ENCODE results near the gene PCGF2.
"Not testable (repeated sequence)": the region's sequence is repeated elsewhere in the genome, so short reads cannot be mapped to it uniquely, and the experiment has no call there.

Gene PCGF2

DNA sequence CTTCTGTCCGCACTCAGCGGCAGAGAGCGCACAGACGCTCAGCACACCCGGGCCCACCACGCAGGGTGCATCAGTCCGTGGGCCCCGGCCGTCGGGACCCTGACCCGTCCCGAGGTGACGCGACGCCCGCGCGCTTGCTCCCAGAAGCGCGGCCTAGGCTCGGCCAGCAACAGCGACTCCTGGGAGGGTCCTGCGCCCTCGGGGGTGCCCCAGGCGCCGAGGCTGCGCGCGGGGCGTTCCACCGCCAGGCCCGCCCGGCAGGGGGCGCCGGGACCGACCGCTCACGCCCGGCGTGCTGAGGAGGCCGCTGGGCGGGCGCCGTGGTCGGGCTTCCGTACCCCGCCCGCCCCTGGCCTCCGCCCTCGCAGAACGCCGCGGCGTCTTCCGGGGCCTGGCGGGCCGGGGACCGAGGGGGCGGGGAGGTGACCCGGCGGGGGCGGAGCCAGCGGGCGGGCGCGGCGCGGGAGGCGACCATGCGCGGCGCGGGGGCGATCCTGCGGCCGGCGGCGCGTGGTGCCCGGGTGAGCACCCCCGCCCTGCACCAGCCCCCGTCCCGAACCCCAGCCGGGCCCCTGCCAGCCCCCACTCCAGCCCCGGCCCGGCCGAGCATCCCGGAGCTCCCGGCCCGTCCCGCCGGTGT lies 18.1 kb downstream of the PCGF2 start, which contains the start of gene CISD3:
CISD3 (plus strand) TSS at position 456 of the 640 bp plus-strand sequence; CDS start at position 474, 18 bp downstream.
- Histone ChIP-seq H3K4me3 (ENCODE audit: low read depth in 1 of 2, low read length in 2 of 2) (peak within 1 kb of the TSS; percentile 97 to 98), H3K36me3 (ENCODE audit: control insufficient read depth in 1 of 2, insufficient read depth in 2 of 2, low read length in 2 of 2) (peaks cover 3 to 17% of the 10 kb centered on the region in 2 donors), H3K9me3 (ENCODE audit: control insufficient read depth in 1 of 2, low read length in 2 of 2) (no peaks in the 10 kb centered on the region), H3K9ac (ENCODE audit: low read depth in 1 of 2, low read length in 2 of 2) (peak within 1 kb of the TSS; percentile 99), H3K27me3 (ENCODE audit: control insufficient read depth in 1 of 2, insufficient read depth in 2 of 2, low read length in 2 of 2) (no peaks in the 10 kb centered on the region), H3K27ac (ENCODE audit: low read depth, low read length) (peak within 1 kb of the TSS; percentile 92), H3K4me1 (ENCODE audit: control insufficient read depth in 1 of 2, insufficient read depth in 2 of 2, low read length in 2 of 2) (peaks cover 67 to 77% of the 10 kb centered on the region in 2 donors)

DNA sequence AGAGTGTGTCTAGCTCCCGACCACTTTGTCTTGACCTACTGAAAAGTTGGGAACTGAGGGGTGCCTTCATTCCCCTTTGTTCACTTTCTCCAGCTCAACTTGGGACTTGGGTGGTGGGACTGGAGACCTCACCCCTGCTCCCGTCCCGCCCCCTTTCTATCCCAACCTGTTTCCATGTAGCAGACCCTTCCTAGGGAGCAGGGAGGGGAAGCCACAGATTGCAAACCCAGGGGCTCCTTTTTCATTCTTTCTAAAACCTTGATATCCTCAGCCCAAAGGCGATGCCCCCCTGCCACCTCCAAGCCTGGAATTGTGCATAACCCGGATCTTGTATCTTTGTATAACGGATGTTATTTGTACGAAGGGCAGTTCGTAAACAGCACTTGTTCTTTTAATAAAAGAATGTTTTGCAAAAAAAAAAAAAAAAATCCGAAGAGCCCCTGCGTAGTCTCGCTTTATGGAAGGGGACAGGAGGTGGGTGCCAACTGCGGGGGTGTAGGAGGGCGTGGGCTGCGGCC lies 18.7 kb downstream of the PCGF2 start:
- H3K27me3 ChIP-seq (ENCODE audit: control insufficient read depth in 1 of 2, insufficient read depth in 2 of 2, low read length in 2 of 2) = no peaks in the 10 kb centered on the region
- H3K9me3 ChIP-seq (ENCODE audit: control insufficient read depth in 1 of 2, low read length in 2 of 2) = no peaks in the 10 kb centered on the region
- H3K36me3 ChIP-seq (ENCODE audit: control insufficient read depth in 1 of 2, insufficient read depth in 2 of 2, low read length in 2 of 2) = peaks cover 5 to 15% of the 10 kb centered on the region in 2 donors
- peak overlapping the region; percentile 76 to 79 for H3K9ac ChIP-seq (ENCODE audit: low read depth in 1 of 2, low read length in 2 of 2)
- peak overlapping the region; percentile 76 for H3K27ac ChIP-seq (ENCODE audit: low read depth, low read length)
- H3K4me1 ChIP-seq (ENCODE audit: control insufficient read depth in 1 of 2, insufficient read depth in 2 of 2, low read length in 2 of 2) = peaks cover 70 to 81% of the 10 kb centered on the region in 2 donors
- H3K4me3 ChIP-seq (ENCODE audit: low read depth in 1 of 2, low read length in 2 of 2) = peak overlapping the region; percentile 73 to 79

DNA sequence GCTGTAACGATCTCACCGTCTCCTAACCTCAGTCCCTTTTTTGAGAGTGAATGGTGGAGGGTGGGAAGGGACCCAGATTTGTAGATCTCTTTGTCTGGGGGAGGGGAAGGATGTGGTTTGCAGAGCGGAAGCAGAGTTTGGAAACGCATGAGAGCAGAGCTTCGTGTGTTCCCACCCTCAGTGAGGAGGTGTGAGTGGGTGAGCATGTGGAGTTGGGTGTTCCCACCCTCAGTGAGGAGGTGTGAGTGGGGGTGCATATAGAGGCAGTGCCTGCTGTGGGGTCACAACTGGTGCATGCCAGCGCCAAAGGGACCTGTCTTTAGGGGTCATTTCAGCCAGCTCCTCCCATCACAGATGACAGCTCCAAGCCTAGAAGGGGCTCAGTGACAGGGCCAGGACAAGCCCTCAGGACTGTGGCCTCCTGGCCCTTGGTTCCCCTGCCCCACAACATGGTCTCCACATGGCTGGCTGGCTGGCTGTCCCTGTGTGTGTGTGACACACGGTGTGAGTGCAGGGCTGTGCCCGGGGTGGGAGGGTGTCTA lies 19.8 kb downstream of the PCGF2 start:
- H3K27me3 ChIP-seq (ENCODE audit: control insufficient read depth in 1 of 2, insufficient read depth in 2 of 2, low read length in 2 of 2) = no peaks in the 10 kb centered on the region
- peaks cover 4 to 5% of the 10 kb centered on the region in 2 donors for H3K36me3 ChIP-seq (ENCODE audit: control insufficient read depth in 1 of 2, insufficient read depth in 2 of 2, low read length in 2 of 2)
- H3K9me3 ChIP-seq (ENCODE audit: control insufficient read depth in 1 of 2, low read length in 2 of 2) = no peaks in the 10 kb centered on the region
- H3K27ac ChIP-seq (ENCODE audit: low read depth, low read length) = no peak overlapping the region
- H3K9ac ChIP-seq (ENCODE audit: low read depth in 1 of 2, low read length in 2 of 2) = peak overlapping the region in 1 of 2 donors; percentile 43
- peak overlapping the region in 1 of 2 donors; percentile 21 for H3K4me3 ChIP-seq (ENCODE audit: low read depth in 1 of 2, low read length in 2 of 2)
- peaks cover 64 to 75% of the 10 kb centered on the region in 2 donors for H3K4me1 ChIP-seq (ENCODE audit: control insufficient read depth in 1 of 2, insufficient read depth in 2 of 2, low read length in 2 of 2)

DNA sequence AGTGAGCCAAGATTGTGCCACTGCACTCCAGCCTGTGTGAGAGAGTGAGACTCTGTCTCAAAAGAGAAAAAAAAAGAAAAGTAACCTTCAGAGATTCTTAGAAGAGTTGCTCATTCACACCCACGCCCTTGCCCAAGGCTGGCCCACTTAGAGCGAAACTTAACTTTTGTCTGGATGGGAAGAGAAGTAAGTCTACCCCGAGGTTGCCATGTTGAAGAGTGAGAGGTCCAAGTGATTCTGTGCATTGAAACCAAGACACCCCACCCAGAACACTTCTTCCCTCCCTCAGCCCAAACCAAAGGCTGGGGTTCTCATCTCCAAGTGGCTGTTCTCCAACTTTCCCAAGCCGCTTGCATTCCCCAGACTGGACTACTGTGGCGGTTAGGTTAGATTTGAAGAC lies 20.4 kb downstream of the PCGF2 start:
- Histone ChIP-seq H3K9ac (ENCODE audit: low read depth in 1 of 2, low read length in 2 of 2) (no peak overlapping the region), H3K36me3 (ENCODE audit: control insufficient read depth in 1 of 2, insufficient read depth in 2 of 2, low read length in 2 of 2) (peaks cover 3 to 10% of the 10 kb centered on the region in 2 donors), H3K4me3 (ENCODE audit: low read depth in 1 of 2, low read length in 2 of 2) (no peak overlapping the region), H3K4me1 (ENCODE audit: control insufficient read depth in 1 of 2, insufficient read depth in 2 of 2, low read length in 2 of 2) (peaks cover 59 to 70% of the 10 kb centered on the region in 2 donors), H3K27me3 (ENCODE audit: control insufficient read depth in 1 of 2, insufficient read depth in 2 of 2, low read length in 2 of 2) (no peaks in the 10 kb centered on the region), H3K9me3 (ENCODE audit: control insufficient read depth in 1 of 2, low read length in 2 of 2) (no peaks in the 10 kb centered on the region), H3K27ac (ENCODE audit: low read depth, low read length) (no peak overlapping the region)

DNA sequence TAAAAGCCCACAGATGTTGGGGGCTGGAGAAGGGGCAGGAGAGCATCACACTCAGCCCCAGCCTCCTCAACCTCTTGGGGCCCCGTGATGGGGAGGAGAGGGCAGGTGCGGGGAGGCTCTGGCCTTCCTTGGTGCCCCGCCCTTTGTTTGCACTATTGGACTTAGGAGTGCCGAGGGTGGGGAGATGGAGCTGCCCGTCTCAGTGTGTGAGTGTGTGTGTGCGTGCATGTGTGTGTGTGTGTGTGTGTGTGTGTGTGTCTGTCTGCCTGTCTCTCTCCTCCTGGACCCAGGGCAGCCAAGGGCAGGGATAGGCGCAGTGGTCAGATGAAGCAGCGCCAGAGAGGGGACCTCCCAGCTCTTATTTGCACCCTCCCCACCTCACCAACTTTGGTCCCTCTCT lies 22.0 kb downstream of the PCGF2 start:
- not testable (repeated sequence) for H3K27me3 ChIP-seq (ENCODE audit: control insufficient read depth in 1 of 2, insufficient read depth in 2 of 2, low read length in 2 of 2)

DNA sequence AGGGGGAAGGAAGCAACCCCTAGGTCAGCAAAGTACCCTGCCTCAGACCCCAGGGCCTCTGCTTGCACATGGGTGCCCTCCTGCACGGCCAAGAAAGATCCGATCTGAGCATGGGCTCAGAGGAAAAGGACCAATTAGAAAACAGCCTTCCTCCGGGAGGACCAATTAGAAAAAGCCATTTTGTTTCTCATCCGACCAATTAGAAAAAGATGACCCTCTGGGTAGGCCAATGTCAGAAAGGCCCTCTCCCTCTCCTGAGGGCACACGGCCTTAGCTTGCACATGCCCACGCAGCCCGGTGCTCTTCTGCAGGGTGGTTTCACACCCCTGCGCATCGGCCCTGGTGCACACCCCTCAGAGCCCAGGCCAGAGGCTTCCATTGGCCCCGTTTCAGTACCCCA lies 23.1 kb downstream of the PCGF2 start:
- no peaks in the 10 kb centered on the region for H3K27me3 ChIP-seq (ENCODE audit: control insufficient read depth in 1 of 2, insufficient read depth in 2 of 2, low read length in 2 of 2)
- H3K9ac ChIP-seq (ENCODE audit: low read depth in 1 of 2, low read length in 2 of 2) = no peak overlapping the region
- H3K4me1 ChIP-seq (ENCODE audit: control insufficient read depth in 1 of 2, insufficient read depth in 2 of 2, low read length in 2 of 2) = peaks cover 41 to 48% of the 10 kb centered on the region in 2 donors
- H3K4me3 ChIP-seq (ENCODE audit: low read depth in 1 of 2, low read length in 2 of 2) = no peak overlapping the region
- no peaks in the 10 kb centered on the region for H3K9me3 ChIP-seq (ENCODE audit: control insufficient read depth in 1 of 2, low read length in 2 of 2)
- no peak overlapping the region for H3K27ac ChIP-seq (ENCODE audit: low read depth, low read length)
- H3K36me3 ChIP-seq (ENCODE audit: control insufficient read depth in 1 of 2, insufficient read depth in 2 of 2, low read length in 2 of 2) = peaks cover 16 to 21% of the 10 kb centered on the region in 2 donors

More for the DNA sequence above, 22.0 kb downstream of the PCGF2 start:
- not testable (repeated sequence) for H3K9me3 ChIP-seq (ENCODE audit: control insufficient read depth in 1 of 2, low read length in 2 of 2); H3K27ac ChIP-seq (ENCODE audit: low read depth, low read length); H3K9ac ChIP-seq (ENCODE audit: low read depth in 1 of 2, low read length in 2 of 2); H3K4me3 ChIP-seq (ENCODE audit: low read depth in 1 of 2, low read length in 2 of 2)
- peaks cover 44 to 54% of the 10 kb centered on the region in 2 donors for H3K4me1 ChIP-seq (ENCODE audit: control insufficient read depth in 1 of 2, insufficient read depth in 2 of 2, low read length in 2 of 2)
- H3K36me3 ChIP-seq (ENCODE audit: control insufficient read depth in 1 of 2, insufficient read depth in 2 of 2, low read length in 2 of 2) = peaks cover 8 to 17% of the 10 kb centered on the region in 2 donors

DNA sequence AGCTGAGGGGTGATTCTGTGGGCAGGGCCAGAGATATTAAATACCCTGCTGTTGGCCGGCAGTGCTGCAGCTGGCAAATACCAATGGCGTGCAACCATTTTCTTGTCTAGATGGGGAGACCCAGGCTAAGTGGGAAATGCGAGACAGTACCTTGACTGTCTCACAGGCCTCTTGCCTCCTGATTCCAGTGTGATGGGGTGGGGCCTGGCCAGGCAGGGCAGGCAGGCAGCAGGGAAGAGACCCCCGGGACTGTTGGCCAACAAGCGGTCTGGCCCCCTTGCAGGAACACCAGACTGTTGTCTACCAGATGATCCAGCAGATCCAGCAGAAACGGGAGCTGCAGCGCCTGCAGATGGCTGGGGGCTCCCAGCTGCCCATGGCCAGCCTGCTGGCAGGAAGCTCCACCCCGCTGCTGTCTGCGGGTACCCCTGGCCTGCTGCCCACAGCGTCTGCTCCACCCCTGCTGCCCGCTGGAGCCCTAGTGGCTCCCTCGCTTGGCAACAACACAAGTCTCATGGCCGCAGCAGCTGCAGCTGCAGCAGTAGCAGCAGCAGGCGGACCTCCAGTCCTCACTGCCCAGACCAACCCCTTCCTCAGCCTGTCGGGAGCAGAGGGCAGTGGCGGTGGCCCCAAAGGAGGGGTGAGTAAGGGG lies 23.7 kb downstream of the PCGF2 start:
- Histone ChIP-seq H3K4me1 (ENCODE audit: control insufficient read depth in 1 of 2, insufficient read depth in 2 of 2, low read length in 2 of 2) (peaks cover 43 to 46% of the 10 kb centered on the region in 2 donors), H3K27ac (ENCODE audit: low read depth, low read length) (no peak overlapping the region), H3K36me3 (ENCODE audit: control insufficient read depth in 1 of 2, insufficient read depth in 2 of 2, low read length in 2 of 2) (peaks cover 16 to 21% of the 10 kb centered on the region in 2 donors), H3K27me3 (ENCODE audit: control insufficient read depth in 1 of 2, insufficient read depth in 2 of 2, low read length in 2 of 2) (no peaks in the 10 kb centered on the region), H3K4me3 (ENCODE audit: low read depth in 1 of 2, low read length in 2 of 2) (no peak overlapping the region), H3K9me3 (ENCODE audit: control insufficient read depth in 1 of 2, low read length in 2 of 2) (no peaks in the 10 kb centered on the region), H3K9ac (ENCODE audit: low read depth in 1 of 2, low read length in 2 of 2) (no peak overlapping the region)

DNA sequence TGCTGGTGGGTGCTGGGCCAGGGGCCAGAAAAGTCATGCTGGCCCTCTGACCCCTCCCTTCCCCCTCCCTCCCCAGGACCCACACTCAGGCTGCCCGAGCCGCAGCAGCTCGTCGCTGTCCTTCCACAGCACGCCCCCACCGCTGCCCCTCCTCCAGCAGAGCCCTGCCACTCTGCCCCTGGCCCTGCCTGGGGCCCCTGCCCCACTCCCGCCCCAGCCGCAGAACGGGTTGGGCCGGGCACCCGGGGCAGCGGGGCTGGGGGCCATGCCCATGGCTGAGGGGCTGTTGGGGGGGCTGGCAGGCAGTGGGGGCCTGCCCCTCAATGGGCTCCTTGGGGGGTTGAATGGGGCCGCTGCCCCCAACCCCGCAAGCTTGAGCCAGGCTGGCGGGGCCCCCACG lies 26.3 kb downstream of the PCGF2 start:
- Histone ChIP-seq H3K4me1 (ENCODE audit: control insufficient read depth in 1 of 2, insufficient read depth in 2 of 2, low read length in 2 of 2) (peaks cover 27 to 30% of the 10 kb centered on the region in 2 donors), H3K27me3 (ENCODE audit: control insufficient read depth in 1 of 2, insufficient read depth in 2 of 2, low read length in 2 of 2) (no peaks in the 10 kb centered on the region), H3K9me3 (ENCODE audit: control insufficient read depth in 1 of 2, low read length in 2 of 2) (no peaks in the 10 kb centered on the region), H3K36me3 (ENCODE audit: control insufficient read depth in 1 of 2, insufficient read depth in 2 of 2, low read length in 2 of 2) (peaks cover 29 to 39% of the 10 kb centered on the region in 2 donors), H3K27ac (ENCODE audit: low read depth, low read length) (no peak overlapping the region), H3K9ac (ENCODE audit: low read depth in 1 of 2, low read length in 2 of 2) (no peak overlapping the region), H3K4me3 (ENCODE audit: low read depth in 1 of 2, low read length in 2 of 2) (no peak overlapping the region)

DNA sequence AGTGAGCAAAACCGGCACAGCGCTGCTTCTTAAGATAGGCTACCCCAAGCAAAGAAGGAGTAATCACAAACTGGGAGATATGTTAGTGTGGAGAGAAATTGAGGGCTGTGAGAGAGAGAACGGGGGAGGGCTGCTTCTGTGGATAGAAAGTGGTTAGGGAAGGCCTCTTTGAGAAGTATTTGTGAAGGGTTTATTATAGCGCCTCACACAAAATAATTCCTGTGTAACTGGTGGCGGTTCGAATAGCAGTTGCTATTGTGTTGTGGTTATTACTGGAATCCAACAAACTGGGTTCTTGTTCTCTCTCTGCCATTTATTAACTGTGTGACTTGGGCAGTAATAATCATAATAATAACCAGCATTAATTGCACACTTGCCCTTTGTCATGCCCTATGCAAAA lies 27.2 kb downstream of the PCGF2 start:
- peaks cover 31 to 47% of the 10 kb centered on the region in 2 donors for H3K36me3 ChIP-seq (ENCODE audit: control insufficient read depth in 1 of 2, insufficient read depth in 2 of 2, low read length in 2 of 2)
- no peak overlapping the region for H3K9ac ChIP-seq (ENCODE audit: low read depth in 1 of 2, low read length in 2 of 2)
- no peak overlapping the region for H3K4me3 ChIP-seq (ENCODE audit: low read depth in 1 of 2, low read length in 2 of 2)
- no peak overlapping the region for H3K27ac ChIP-seq (ENCODE audit: low read depth, low read length)
- H3K9me3 ChIP-seq (ENCODE audit: control insufficient read depth in 1 of 2, low read length in 2 of 2) = no peaks in the 10 kb centered on the region
- no peaks in the 10 kb centered on the region for H3K27me3 ChIP-seq (ENCODE audit: control insufficient read depth in 1 of 2, insufficient read depth in 2 of 2, low read length in 2 of 2)
- H3K4me1 ChIP-seq (ENCODE audit: control insufficient read depth in 1 of 2, insufficient read depth in 2 of 2, low read length in 2 of 2) = peaks cover 27% of the 10 kb centered on the region in 2 donors

All from duodenal mucosa (tissue), 2 donors.